NT2/D1 (cell line): Measurements from ENCODE around the gene PRG2.

ENCODE experiments used
- SUZ12 ChIP-seq: IDR thresholded peaks from 2 replicates; pipeline ENCODE4 v1.6.1; 2011; ENCODE audit not compliant: insufficient read length, insufficient read depth; ENCODE audit errors: extremely low read depth
- YY1 ChIP-seq: IDR thresholded peaks from 2 replicates; pipeline ENCODE4 v1.6.1; 2011; ENCODE audit not compliant: insufficient read length, insufficient read depth
- ZNF274 ChIP-seq: IDR thresholded peaks from 2 replicates; pipeline ENCODE4 v1.6.1; 2011; ENCODE audit warnings: mild to moderate bottlenecking, low read depth, low read length

- no peak for TF ChIP-seq YY1
- no peak for TF ChIP-seq ZNF274
- no peak for TF ChIP-seq SUZ12
Observed at GRCh38 chr11:57363131-57364080, 27.0 kb downstream of the PRG2 start.
